ENCODE data around the gene CAMTA1. TPM values are rescaled to one million over a fixed set of nuclear protein-coding genes. Genes with fewer than 3 reads are reported as not detected.

Gene CAMTA1
- total RNA-seq, 1 experiment from 2014 or later = 60.0 TPM

DNA sequence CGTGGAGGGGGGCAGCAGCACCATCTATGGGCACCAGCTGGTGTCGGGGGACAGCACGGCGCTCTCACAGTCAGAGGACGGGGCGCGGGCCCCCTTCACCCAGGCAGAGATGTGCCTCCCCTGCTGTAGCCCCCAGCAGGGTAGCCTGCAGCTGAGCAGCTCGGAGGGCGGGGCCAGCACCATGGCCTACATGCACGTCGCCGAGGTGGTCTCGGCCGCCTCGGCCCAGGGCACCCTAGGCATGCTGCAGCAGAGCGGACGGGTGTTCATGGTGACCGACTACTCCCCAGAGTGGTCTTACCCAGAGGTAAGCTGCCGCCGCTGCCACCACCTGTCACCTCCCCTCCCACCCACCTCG is 879.6 kb downstream of the CAMTA1 start:
- no peak for TF ChIP-seq CTCF (IDR thresholded peaks at IDR 0.05; ENCODE audit: insufficient read depth in 1 of 2, low read depth in 1 of 2, low read length in 1 of 2, severe bottlenecking in 1 of 2, unreplicated experiment in 1 of 2)
- peaks cover 3% of the 10 kb centered on the region; the same call in 1 of the 2 replicates for H3K4me1 ChIP-seq
- no peaks in the 10 kb centered on the region for H3K9me3 Mint-ChIP-seq (ENCODE audit: unreplicated experiment)
- H3K4me3 Mint-ChIP-seq (ENCODE audit: unreplicated experiment) = no peak overlapping the region
- ChIA-PET POLR2A (no interaction called here), CTCF (interaction anchor here (2.9 kb wide), 1 partner anchor 88 kb away, joined by 14 read pairs; no protein-coding TSS in a partner anchor)
- DNase-seq = no peak
- H3K27me3 Mint-ChIP-seq (ENCODE audit: insufficient read depth, unreplicated experiment) = no peaks in the 10 kb centered on the region
- intact Hi-C loops (cut with micrococcal nuclease; ENCODE audit: unreplicated experiment) = loop anchor here (5.0 kb wide), 1 partner anchor 37 kb away; no protein-coding TSS in a partner anchor
- no peak overlapping the region for H3K4me3 ChIP-seq (ENCODE audit: low read depth, low read length)
- H3K36me3 ChIP-seq (ENCODE audit: control insufficient read depth, insufficient read depth, low read length) = no peaks in the 10 kb centered on the region
- no peaks in the 10 kb centered on the region for H3K27me3 ChIP-seq (replicated peaks; ENCODE audit: control insufficient read depth, insufficient read depth, low read length)
- H3K27ac Mint-ChIP-seq (ENCODE audit: unreplicated experiment) = no peak overlapping the region
- H3K9me3 ChIP-seq = no peaks in the 10 kb centered on the region
- no TSS peak for BruUV-seq (replicated peaks)
- peaks cover 6% of the 10 kb centered on the region for H3K4me1 Mint-ChIP-seq (ENCODE audit: low read depth, unreplicated experiment)
- peaks cover 6% of the 10 kb centered on the region for H3K36me3 Mint-ChIP-seq (ENCODE audit: insufficient read depth, unreplicated experiment)

- no peak for DNase-seq
- no peaks in the 10 kb centered on the region for H3K9me3 ChIP-seq
- no peaks in the 10 kb centered on the region for H3K27me3 ChIP-seq (replicated peaks; ENCODE audit: control insufficient read depth, insufficient read depth, low read length)
- Mint-ChIP-seq H3K4me3 (ENCODE audit: unreplicated experiment) (no peak overlapping the region), H3K27me3 (ENCODE audit: insufficient read depth, unreplicated experiment) (no peaks in the 10 kb centered on the region), H3K9me3 (ENCODE audit: unreplicated experiment) (no peaks in the 10 kb centered on the region), H3K36me3 (ENCODE audit: insufficient read depth, unreplicated experiment) (peaks cover 6% of the 10 kb centered on the region), H3K4me1 (ENCODE audit: low read depth, unreplicated experiment) (peaks cover 6% of the 10 kb centered on the region), H3K27ac (ENCODE audit: unreplicated experiment) (no peak overlapping the region)
- no peak overlapping the region for H3K4me3 ChIP-seq (ENCODE audit: low read depth, low read length)
- H3K36me3 ChIP-seq (ENCODE audit: control insufficient read depth, insufficient read depth, low read length) = no peaks in the 10 kb centered on the region
- ChIA-PET POLR2A (no interaction called here), CTCF (interaction anchor here (0.9 to 5.0 kb wide), 2 partner anchors 86 to 238 kb away, joined by 4 to 200 read pairs; no protein-coding TSS in a partner anchor)
- BruUV-seq (replicated peaks) = no TSS peak
- peaks cover 3% of the 10 kb centered on the region; the same call in 1 of the 2 replicates for H3K4me1 ChIP-seq
- intact Hi-C loops (cut with micrococcal nuclease; ENCODE audit: unreplicated experiment) = loop anchor here (5.0 kb wide), 1 partner anchor 36 kb away; no protein-coding TSS in a partner anchor
- no peak for TF ChIP-seq CTCF (IDR thresholded peaks at IDR 0.05; ENCODE audit: insufficient read depth in 1 of 2, low read depth in 1 of 2, low read length in 1 of 2, severe bottlenecking in 1 of 2, unreplicated experiment in 1 of 2)
Observed at GRCh38 chr1:7666249-7666648, 881.0 kb downstream of the CAMTA1 start.

DNA sequence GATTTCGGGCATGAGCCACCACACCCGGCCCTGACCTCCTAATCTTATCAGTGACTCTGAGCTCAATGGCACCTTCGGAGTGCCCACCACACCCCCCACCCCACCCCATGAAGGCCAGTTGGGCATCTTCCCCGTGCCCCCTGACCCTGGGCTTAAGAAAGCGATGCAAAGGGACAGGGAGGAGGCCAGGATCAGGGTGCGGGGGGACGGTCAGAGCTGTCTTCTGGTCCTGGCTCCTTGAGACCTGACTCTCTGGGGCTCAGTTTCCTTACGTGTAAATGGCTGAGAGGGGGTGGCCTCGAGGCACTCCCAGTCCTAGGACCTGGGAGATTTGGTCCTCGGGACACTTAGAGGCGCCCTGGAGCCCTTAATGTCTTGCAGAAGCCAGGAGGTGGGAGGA is 881.9 kb downstream of the CAMTA1 start:
- H3K27me3 Mint-ChIP-seq (ENCODE audit: insufficient read depth, unreplicated experiment) = no peaks in the 10 kb centered on the region
- no peak for DNase-seq
- H3K4me3 Mint-ChIP-seq (ENCODE audit: unreplicated experiment) = no peak overlapping the region
- Histone ChIP-seq H3K27me3 (replicated peaks; ENCODE audit: control insufficient read depth, insufficient read depth, low read length) (no peaks in the 10 kb centered on the region), H3K36me3 (ENCODE audit: control insufficient read depth, insufficient read depth, low read length) (no peaks in the 10 kb centered on the region), H3K9me3 (no peaks in the 10 kb centered on the region), H3K4me3 (ENCODE audit: low read depth, low read length) (no peak overlapping the region), H3K4me1 (peaks cover 3% of the 10 kb centered on the region; the same call in 1 of the 2 replicates)
- peaks cover 6% of the 10 kb centered on the region for H3K4me1 Mint-ChIP-seq (ENCODE audit: low read depth, unreplicated experiment)
- no peak for TF ChIP-seq CTCF (IDR thresholded peaks at IDR 0.05; ENCODE audit: insufficient read depth in 1 of 2, low read depth in 1 of 2, low read length in 1 of 2, severe bottlenecking in 1 of 2, unreplicated experiment in 1 of 2)
- intact Hi-C loops (cut with micrococcal nuclease; ENCODE audit: unreplicated experiment) = loop anchor here (1.0 to 5.0 kb wide), 3 partner anchors 35 to 235 kb away; no protein-coding TSS in a partner anchor
- ChIA-PET POLR2A (interaction anchor here (1.0 kb wide), 1 partner anchor 86 kb away, joined by 3 read pairs; no protein-coding TSS in a partner anchor), CTCF (interaction anchor here (0.8 to 5.0 kb wide), 10 partner anchors 9 to 275 kb away, joined by 3 to 200 read pairs (median 6); no protein-coding TSS in a partner anchor)
- peaks cover 6% of the 10 kb centered on the region for H3K36me3 Mint-ChIP-seq (ENCODE audit: insufficient read depth, unreplicated experiment)
- H3K9me3 Mint-ChIP-seq (ENCODE audit: unreplicated experiment) = no peaks in the 10 kb centered on the region
- no peak overlapping the region for H3K27ac Mint-ChIP-seq (ENCODE audit: unreplicated experiment)
- no TSS peak for BruUV-seq (replicated peaks)
